B cell (primary cell): Measurements from ENCODE around the gene RALGAPA2. TPM values are rescaled to one million over a fixed set of nuclear protein-coding genes. Genes with fewer than 3 reads are reported as not detected.

Source experiments
- ATAC-seq: fragments of 200-7000 bp; cut with Tn5 transposase; one replicate; pipeline ENCODE4 v1.10.0; 2021; ENCODE audit warnings: low read depth, mild to moderate bottlenecking, moderate number of reproducible peaks, moderate library complexity
- CTCF ChIA-PET: fragments of 350-600 bp; sonication (Branson Sonifier 250); formaldehyde crosslinking; loops from one replicate; lab custom pipeline; 2021; ENCODE audit warnings: antibody characterized with exemption, inconsistent platforms; lab: Charles Lee
- POLR2A ChIA-PET: fragments of 350-600 bp; sonication (Branson Sonifier 250); formaldehyde crosslinking; loops from one replicate; lab custom pipeline; 2021; ENCODE audit warnings: antibody characterized with exemption; lab: Charles Lee
- DNase-seq: peaks from one replicate; pipeline ENCODE4 v3.0.0; 2013
- H2AFZ ChIP-seq: 2 replicates; pipeline ENCODE4 v1.6.1; 2012; ENCODE audit warnings: mild to moderate bottlenecking, low read depth, low read length; ENCODE audit not compliant: insufficient read depth, poor library complexity, severe bottlenecking
- H3K27ac ChIP-seq, 2 donors: 1 replicate in 1 of 2; 2 replicates in 1 of 2; pipeline ENCODE4 v1.5.1; 2012 to 2013; ENCODE audit warnings: low read length in 2 of 2, mild to moderate bottlenecking in 2 of 2, moderate library complexity in 1 of 2
- H3K27me3 ChIP-seq, 4 experiments: fragments of 200-600 bp in 1 of 4; sonication (generic) in 1 of 4; replicated peaks in 1 of 4; 1 replicate in 2 of 4; 2 replicates in 2 of 4; pipeline versions ENCODE4 v1.6.1 to v1.7.0; 2013 to 2016; ENCODE audit warnings: low read length in 3 of 4, mild to moderate bottlenecking in 2 of 4, mixed read lengths in 1 of 4, moderate library complexity in 1 of 4; ENCODE audit not compliant: insufficient read depth in 4 of 4, control insufficient read depth in 3 of 4; ENCODE audit errors: control extremely low read depth in 1 of 4
- H3K36me3 ChIP-seq, 2 experiments: replicated peaks in 1 of 2; 1 replicate in 1 of 2; 2 replicates in 1 of 2; pipeline versions ENCODE4 v1.6.1 to v1.7.1; 2013; ENCODE audit warnings: low read length in 1 of 2; ENCODE audit not compliant: insufficient read depth in 2 of 2, control insufficient read depth in 1 of 2; ENCODE audit errors: control extremely low read depth in 1 of 2, extremely low read depth in 1 of 2
- H3K4me1 ChIP-seq, 2 donors: fragments of 200-600 bp in 1 of 2; sonication (generic) in 1 of 2; 1 replicate in 1 of 2; 2 replicates in 1 of 2; pipeline versions ENCODE4 v1.5.1 to v1.6.1; 2013 to 2017; ENCODE audit warnings: low read length in 2 of 2; ENCODE audit not compliant: control insufficient read depth in 2 of 2, insufficient read depth in 2 of 2
- H3K4me2 ChIP-seq: replicated peaks from 2 replicates; pipeline ENCODE3; 2012; ENCODE audit warnings: mild to moderate bottlenecking, low read depth, low read length; ENCODE audit not compliant: poor library complexity, severe bottlenecking
- H3K4me3 ChIP-seq, 5 experiments: fragments of 200-600 bp in 1 of 5; sonication (generic) in 1 of 5; 1 replicate in 3 of 5; 2 replicates in 2 of 5; pipeline versions ENCODE4 v1.5.1 to v1.7.0; 2011 to 2016; ENCODE audit warnings: low read length in 4 of 5, mild to moderate bottlenecking in 4 of 5, low read depth in 2 of 5, control low read depth in 1 of 5, moderate library complexity in 1 of 5; ENCODE audit not compliant: insufficient read depth in 1 of 5; ENCODE audit errors: control extremely low read depth in 1 of 5, extremely low read depth in 1 of 5
- H3K79me2 ChIP-seq: fragments of 200-600 bp; sonication (generic); one replicate; pipeline ENCODE4 v1.6.0; 2016; ENCODE audit warnings: low read length; ENCODE audit not compliant: control insufficient read depth, insufficient read depth
- H3K9ac ChIP-seq: fragments of 200-600 bp; sonication (generic); 2 replicates; pipeline ENCODE4 v1.6.1; 2017; ENCODE audit warnings: mild to moderate bottlenecking, low read length, moderate library complexity
- H3K9me3 ChIP-seq, 3 donors: one replicate each; pipeline versions ENCODE4 v1.6.1 to v1.7.1; 2013; ENCODE audit warnings: low read length in 2 of 3; ENCODE audit not compliant: control insufficient read depth in 2 of 3, insufficient read depth in 1 of 3; ENCODE audit errors: control extremely low read depth in 1 of 3
- H4K20me1 ChIP-seq: 2 replicates; pipeline ENCODE4 v1.6.0; 2012; ENCODE audit warnings: mild to moderate bottlenecking, low read length; ENCODE audit not compliant: insufficient read depth, control insufficient read depth, poor library complexity, severe bottlenecking
- H3K27ac Mint-ChIP-seq: one replicate; pipeline ENCODE4 v1.8.0; 2021; ENCODE audit warnings: mixed read lengths
- H3K27me3 Mint-ChIP-seq: one replicate; pipeline ENCODE4 v1.8.0; 2021; ENCODE audit warnings: mixed read lengths
- H3K4me1 Mint-ChIP-seq: one replicate; pipeline ENCODE4 v1.8.0; 2021; ENCODE audit warnings: mixed read lengths
- H3K4me3 Mint-ChIP-seq: one replicate; pipeline ENCODE4 v1.8.0; 2021; ENCODE audit warnings: mixed read lengths
- H3K9me3 Mint-ChIP-seq: one replicate; pipeline ENCODE4 v1.8.0; 2022; ENCODE audit warnings: mixed read lengths; ENCODE audit not compliant: insufficient read depth
- CTCF ChIP-seq: fragments of 200-600 bp; IDR thresholded peaks from one replicate; pipeline ENCODE4 v1.8.0; 2022; ENCODE audit warnings: antibody characterized with exemption, mild to moderate bottlenecking
- EZH2 ChIP-seq: IDR thresholded peaks from 2 replicates; pipeline ENCODE4 v1.6.1; 2012; ENCODE audit warnings: borderline replicate concordance, low read depth, mild to moderate bottlenecking, moderate library complexity, low read length; ENCODE audit not compliant: insufficient read depth, poor library complexity, severe bottlenecking
- WGBS: methylation state at CpG from one replicate; pipeline ENCODE4 v1.1.5; 2013; ENCODE audit warnings: missing lambda C conversion rate; ENCODE audit not compliant: insufficient coverage; 5-methylcytosine and 5-hydroxymethylcytosine counted together
- intact Hi-C: fragments of 100-400 bp; cut with micrococcal nuclease; formaldehyde crosslinking; loops from one replicate; pipeline ENCODE4 v1.10.0; 2022
- polyA plus RNA-seq: library from polyadenylated mRNA; depleted of rRNA; stranded (reverse); fragments of >200 nt; gene quantifications from 2 replicates; pipeline ENCODE4 v1.2.3, GENCODE V29; 2012
- total RNA-seq, 2 donors: library from RNA; stranded (reverse); fragments of 120-200 nt in 1 of 2; gene quantifications; 1 replicate in 1 of 2; 2 replicates in 1 of 2; pipeline versions ENCODE4 v1.2.3 to v1.2.4, GENCODE V29; 2013 to 2022

Gene RALGAPA2
- total and polyA plus RNA-seq, 2 donors (not counting 1 experiment from before 2014, with no cell fraction given), result 6.4 to 33.1 TPM

DNA sequence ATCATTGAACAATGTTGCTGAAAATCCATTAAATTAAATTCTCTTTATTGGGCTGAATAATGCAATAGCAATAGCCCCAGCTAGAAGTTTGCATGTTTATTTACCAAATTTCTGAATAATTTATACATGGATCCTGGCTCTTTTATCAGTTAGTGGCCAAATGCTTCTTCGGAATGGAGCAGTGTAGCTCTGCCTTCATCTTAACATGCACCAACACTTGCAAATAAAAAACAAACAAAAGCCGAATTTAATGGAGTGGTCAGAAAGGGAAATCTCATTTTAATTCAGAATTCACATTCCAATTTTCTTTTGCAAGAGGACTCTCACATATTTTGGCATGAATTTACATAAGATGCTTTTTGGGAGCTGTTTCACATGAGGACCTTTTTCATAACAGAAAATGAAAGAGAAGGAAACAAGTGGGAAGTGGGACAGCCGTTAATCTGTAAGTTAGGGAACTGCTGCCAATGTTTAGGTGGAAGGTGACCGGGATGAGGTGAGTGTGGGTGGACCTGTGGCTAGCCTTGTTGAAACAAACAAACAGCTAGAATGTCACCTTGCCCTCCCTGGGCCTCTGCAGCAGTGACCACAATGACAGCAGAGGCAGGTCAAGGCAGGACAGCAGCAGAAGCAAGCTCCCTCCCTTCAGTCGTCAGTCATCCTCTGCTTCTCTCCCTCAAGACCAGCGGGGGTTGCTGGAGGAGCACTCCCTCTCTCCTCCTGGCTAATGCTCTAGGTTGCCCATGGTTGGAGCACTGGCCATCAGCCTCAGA is 271.4 kb downstream of the RALGAPA2 start:
- TF ChIP-seq CTCF (no peak), EZH2 (no peak)
- H3K9ac ChIP-seq, result no peak overlapping the region
- H3K4me1 ChIP-seq, result peaks cover 10% of the 10 kb centered on the region in 2 donors
- H3K4me3 ChIP-seq, result no peak overlapping the region
- H3K9me3 ChIP-seq, result no peaks in the 10 kb centered on the region
- no peaks in the 10 kb centered on the region for H3K27me3 ChIP-seq
- Mint-ChIP-seq H3K4me1 (peaks cover 18% of the 10 kb centered on the region), H3K9me3 (no peaks in the 10 kb centered on the region), H3K27me3 (no peaks in the 10 kb centered on the region), H3K4me3 (no peak overlapping the region), H3K27ac (no peak overlapping the region)
- H4K20me1 ChIP-seq, result no peaks in the 10 kb centered on the region
- H3K27ac ChIP-seq, result no peak overlapping the region
- no peaks in the 10 kb centered on the region for H3K36me3 ChIP-seq
- 80% methylated on average over 1 of the region's 6 CpGs for WGBS
- no peak overlapping the region for H2AFZ ChIP-seq
- ATAC-seq (no peak), DNase-seq (no peak)
- H3K79me2 ChIP-seq, result no peaks in the 10 kb centered on the region
- POLR2A ChIA-PET, result no interaction called here
- intact Hi-C loops, result no loop called here
- H3K4me2 ChIP-seq, result no peak overlapping the region
- CTCF ChIA-PET, result no interaction called here

DNA sequence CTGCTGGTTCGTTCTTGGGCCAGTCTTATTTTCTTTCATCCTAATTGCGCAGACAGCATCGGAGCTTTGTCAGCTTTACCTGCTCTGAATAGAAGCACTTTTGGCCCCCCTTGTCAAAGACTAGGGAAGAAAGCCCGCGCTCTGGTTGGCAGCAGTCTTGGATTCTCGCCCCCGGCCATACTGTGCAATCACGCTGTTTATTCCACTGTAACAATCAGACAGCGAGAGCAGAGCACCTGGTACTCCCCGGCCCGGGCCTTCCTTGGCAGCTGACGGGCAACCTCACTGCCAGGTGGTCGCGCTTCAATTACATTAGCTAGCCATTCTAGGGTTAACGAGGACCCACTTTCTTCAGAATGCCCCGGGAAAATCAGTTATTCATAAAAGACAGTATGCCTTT is 272.0 kb downstream of the RALGAPA2 start:
- 95% methylated on average over 14 of the region's 16 CpGs for WGBS
- Histone ChIP-seq H3K4me2 (no peak overlapping the region), H2AFZ (no peak overlapping the region), H3K9ac (no peak overlapping the region), H4K20me1 (no peaks in the 10 kb centered on the region), H3K27me3 (no peaks in the 10 kb centered on the region), H3K4me3 (no peak overlapping the region), H3K79me2 (no peaks in the 10 kb centered on the region), H3K4me1 (peaks cover 7 to 10% of the 10 kb centered on the region in 2 donors), H3K36me3 (no peaks in the 10 kb centered on the region), H3K27ac (no peak overlapping the region), H3K9me3 (no peaks in the 10 kb centered on the region)
- no peaks in the 10 kb centered on the region for H3K27me3 Mint-ChIP-seq
- no peak for ATAC-seq
- ChIA-PET CTCF (no interaction called here), POLR2A (no interaction called here)
- H3K27ac Mint-ChIP-seq, result no peak overlapping the region
- H3K4me1 Mint-ChIP-seq, result peaks cover 14% of the 10 kb centered on the region
- DNase-seq, result no peak
- TF ChIP-seq CTCF (no peak), EZH2 (no peak)
- intact Hi-C loops, result no loop called here
- H3K4me3 Mint-ChIP-seq, result no peak overlapping the region
- no peaks in the 10 kb centered on the region for H3K9me3 Mint-ChIP-seq
